GM12891 (cell line): ENCODE data around the gene MADD.

Experiments
- PAX5 ChIP-seq: IDR thresholded peaks from 2 replicates; pipeline ENCODE4 v1.6.1; 2011; ENCODE audit warnings: low read length, moderate library complexity, mild to moderate bottlenecking; ENCODE audit not compliant: insufficient read depth, severe bottlenecking
- POLR2A ChIP-seq: IDR thresholded peaks from 2 replicates; pipeline ENCODE4 v1.6.1; 2011; ENCODE audit warnings: low read depth, low read length, control low read depth
- POLR2AphosphoS5 ChIP-seq: IDR thresholded peaks from 2 replicates; pipeline ENCODE4 v1.6.1; 2011; ENCODE audit warnings: low read depth, low read length, control low read depth
- TAF1 ChIP-seq: IDR thresholded peaks from 2 replicates; pipeline ENCODE4 v1.6.1; 2011; ENCODE audit warnings: low read depth, low read length, control low read depth

GRCh38 chr11:47328449-47329390, 58.8 kb downstream of the MADD start:
- no peak for TF ChIP-seq POLR2A
- no peak for TF ChIP-seq POLR2AphosphoS5
- TF ChIP-seq TAF1 = no peak
- TF ChIP-seq PAX5 = no peak
